Stimulated activated naive CD4-positive, alpha-beta T cell treated with Interleukin-2 at 50 U/mL for 16 hours (primary cell): ENCODE measurements around the gene EID1.
"Not testable (repeated sequence)": the region's sequence is repeated elsewhere in the genome, so short reads cannot be mapped to it uniquely, and the experiment has no call there.

Experiments
- DNase-seq: peaks from one replicate; lab custom pipeline; 2025; lab: John Stamatoyannopoulos, UW

The EID1 gene

GRCh38 chr15:48910554-48910953 is 32.6 kb downstream of the EID1 start:
- not testable (repeated sequence) for DNase-seq

GRCh38 chr15:48913141-48913540 is 35.2 kb downstream of the EID1 start:
- DNase-seq, result no peak

GRCh38 chr15:48914717-48915116 is 36.8 kb downstream of the EID1 start:
- no peak for DNase-seq

- no peak for DNase-seq
These were observed 37.9 kb downstream of the EID1 start for GRCh38 chr15:48915861-48916260.

GRCh38 chr15:48916721-48917120 is 38.8 kb downstream of the EID1 start:
- no peak for DNase-seq

GRCh38 chr15:48922046-48922445 is 44.1 kb downstream of the EID1 start:
- no peak for DNase-seq

GRCh38 chr15:48924528-48925393 is 46.8 kb downstream of the EID1 start:
- no peak for DNase-seq

- DNase-seq, result no peak
These were observed 47.8 kb downstream of the EID1 start for GRCh38 chr15:48925714-48926223.

- DNase-seq, result peak; percentile 48
These were observed 51.1 kb downstream of the EID1 start for GRCh38 chr15:48928877-48929538.

GRCh38 chr15:48929661-48930060 is 51.7 kb downstream of the EID1 start:
- no peak for DNase-seq
